Measurements from ENCODE around the gene UBL7.

Gene UBL7, protein sequence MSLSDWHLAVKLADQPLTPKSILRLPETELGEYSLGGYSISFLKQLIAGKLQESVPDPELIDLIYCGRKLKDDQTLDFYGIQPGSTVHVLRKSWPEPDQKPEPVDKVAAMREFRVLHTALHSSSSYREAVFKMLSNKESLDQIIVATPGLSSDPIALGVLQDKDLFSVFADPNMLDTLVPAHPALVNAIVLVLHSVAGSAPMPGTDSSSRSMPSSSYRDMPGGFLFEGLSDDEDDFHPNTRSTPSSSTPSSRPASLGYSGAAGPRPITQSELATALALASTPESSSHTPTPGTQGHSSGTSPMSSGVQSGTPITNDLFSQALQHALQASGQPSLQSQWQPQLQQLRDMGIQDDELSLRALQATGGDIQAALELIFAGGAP

DNA sequence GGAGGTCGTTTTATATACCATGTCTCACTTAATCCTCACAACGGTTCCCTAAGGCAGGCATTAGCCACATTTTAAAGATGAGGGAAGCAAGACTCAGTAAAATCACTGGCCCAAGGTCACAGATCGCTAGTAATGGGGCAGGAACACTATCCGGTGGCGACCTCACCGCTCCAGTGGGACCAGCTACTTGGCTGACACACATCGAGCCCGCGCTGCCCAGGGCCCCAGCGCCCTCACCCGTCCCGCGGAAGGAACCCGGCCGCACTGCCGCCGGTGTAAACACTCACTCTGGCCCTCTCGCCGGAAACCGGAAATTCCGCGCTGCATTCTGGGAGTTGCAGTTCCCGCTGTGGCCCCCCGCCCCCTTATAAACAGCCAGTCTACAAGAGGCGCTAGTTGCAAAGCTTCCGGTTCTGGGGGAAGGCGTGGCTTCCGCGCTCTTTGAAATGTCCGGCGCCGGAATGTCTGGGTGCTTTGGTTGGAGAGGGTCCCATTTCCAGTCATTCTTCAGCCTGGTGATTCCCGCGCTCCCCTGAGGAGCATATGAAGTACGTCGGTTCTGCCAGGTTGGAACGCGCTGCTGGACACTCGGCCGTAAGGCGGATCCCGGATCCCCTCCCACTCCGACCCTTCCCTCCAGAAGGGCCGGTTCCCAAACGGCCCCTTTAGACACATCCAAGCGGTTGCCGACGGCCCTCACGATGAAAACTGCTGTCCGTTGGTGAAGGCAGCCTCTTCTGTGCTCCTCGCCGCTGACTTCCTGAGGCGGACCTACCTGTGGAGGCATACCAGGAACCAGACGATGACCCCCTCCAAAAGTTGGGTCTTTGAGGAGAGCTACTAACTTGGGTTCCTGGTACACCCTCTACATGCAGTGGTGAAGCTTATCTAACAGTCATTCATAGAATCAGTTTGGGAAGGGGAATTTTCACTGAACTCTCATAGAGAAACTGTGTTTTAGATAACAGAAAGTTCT lies at the start of gene UBL7:
UBL7 (minus strand) TSS at position 290 of the 976 bp plus-strand sequence. CDS start 2,293 bp downstream, outside the sequence.
- Mint-ChIP-seq H3K4me1 (peaks cover 31 to 46% of the 10 kb centered on the region in 2 donors), H3K9me3 (peaks cover 5 to 7% of the 10 kb centered on the region in 2 donors), H3K4me3 (peak within 1 kb of the TSS; percentile 99), H3K36me3 (peaks cover 17 to 29% of the 10 kb centered on the region in 2 donors), H3K27me3 (no peaks in the 10 kb centered on the region), H3K27ac (peak within 1 kb of the TSS; percentile 99)
- peak; percentile 93 for DNase-seq
- peak; percentile 91 to 97 for ATAC-seq (replicated peaks)

DNA sequence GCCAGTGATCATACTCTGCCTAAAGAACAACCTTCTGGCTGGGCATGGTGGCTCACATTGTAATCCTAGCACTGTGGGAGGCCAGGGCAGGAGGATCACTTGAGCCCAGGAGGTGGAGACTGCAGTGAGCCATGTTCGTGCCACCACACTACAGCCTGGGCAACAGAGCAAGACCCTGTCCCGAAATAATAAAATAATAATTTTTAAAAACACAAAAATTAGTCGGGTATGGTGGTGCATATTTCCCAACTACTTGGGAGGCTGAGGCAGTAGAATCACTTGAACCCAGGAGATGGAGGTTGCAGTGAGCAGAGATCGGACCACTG lies 45.5 kb upstream of the UBL7 start:
- no peak for ATAC-seq (replicated peaks)

DNA sequence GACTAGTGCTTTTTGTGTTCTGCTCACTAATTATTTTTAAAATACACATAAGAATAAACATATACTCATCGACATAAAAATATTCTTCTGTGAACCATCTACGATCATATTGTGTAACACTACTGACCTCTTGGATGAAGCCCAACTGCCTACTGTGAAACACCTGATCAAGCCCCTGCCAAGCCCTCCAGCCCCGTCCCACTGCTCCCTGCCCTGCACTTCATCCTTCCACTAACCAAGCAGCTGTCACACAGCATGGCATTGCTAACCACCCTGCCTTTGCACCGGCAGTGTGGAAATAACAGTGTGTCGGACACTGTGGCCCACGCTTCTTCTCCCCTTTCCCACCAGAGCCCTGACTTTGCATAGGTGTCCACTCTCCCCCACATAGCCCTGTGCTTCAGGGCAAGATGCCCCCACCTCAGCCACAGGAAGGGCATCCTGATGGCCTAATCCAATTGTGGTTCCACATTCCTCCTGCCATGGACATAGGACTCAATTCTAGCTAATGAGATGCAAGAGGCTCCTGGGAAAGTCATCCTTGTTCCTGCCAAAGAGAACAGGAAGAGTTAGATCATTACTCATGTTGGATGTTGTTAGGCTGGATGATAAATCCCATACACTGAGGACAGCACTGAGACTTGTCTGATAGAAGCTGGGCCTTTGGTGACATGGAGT lies 45.0 kb upstream of the UBL7 start:
- no peaks in the 10 kb centered on the region for H3K27me3 Mint-ChIP-seq
- no peak for ATAC-seq (replicated peaks)
- no peak for DNase-seq
- H3K9me3 Mint-ChIP-seq = no peaks in the 10 kb centered on the region
- H3K4me3 Mint-ChIP-seq = no peak overlapping the region
- peak overlapping the region; percentile 68 for H3K27ac Mint-ChIP-seq
- peaks cover 1 to 2% of the 10 kb centered on the region in 2 donors for H3K4me1 Mint-ChIP-seq
- H3K36me3 Mint-ChIP-seq = peaks cover 12 to 21% of the 10 kb centered on the region in 2 donors

More for the DNA sequence above, 45.5 kb upstream of the UBL7 start:
- Mint-ChIP-seq H3K27ac (no peak overlapping the region), H3K4me1 (peaks cover 2 to 6% of the 10 kb centered on the region in 2 donors), H3K36me3 (peaks cover 12 to 21% of the 10 kb centered on the region in 2 donors), H3K4me3 (no peak overlapping the region), H3K9me3 (no peaks in the 10 kb centered on the region), H3K27me3 (no peaks in the 10 kb centered on the region)
- DNase-seq = no peak

- DNase-seq (no peak), ATAC-seq (replicated peaks) (no peak)
- Mint-ChIP-seq H3K36me3 (peaks cover 12 to 21% of the 10 kb centered on the region in 2 donors), H3K9me3 (no peaks in the 10 kb centered on the region), H3K27ac (no peak overlapping the region), H3K4me3 (no peak overlapping the region), H3K27me3 (no peaks in the 10 kb centered on the region), H3K4me1 (peaks cover 0 to 2% of the 10 kb centered on the region in 2 donors)
Observed at GRCh38 chr15:74504836-74505235, 43.9 kb upstream of the UBL7 start.

DNA sequence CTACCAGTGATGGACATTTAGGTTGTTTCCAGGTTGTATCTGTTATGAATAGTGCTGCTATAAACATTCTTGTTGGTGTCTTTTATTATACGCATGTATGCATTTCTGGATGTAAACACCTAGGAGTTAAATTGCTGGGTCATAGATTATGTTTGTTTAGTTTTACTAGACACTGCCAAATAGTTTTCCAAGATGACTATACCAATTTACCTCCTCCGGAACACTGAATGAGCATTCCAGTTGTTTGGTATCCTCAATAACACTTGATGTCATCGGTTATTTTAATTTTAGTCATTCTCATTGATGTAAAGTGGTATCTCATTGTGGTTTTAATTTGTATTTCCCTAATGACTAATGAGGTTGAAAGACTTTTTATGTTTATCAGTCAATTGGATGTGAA lies 43.5 kb upstream of the UBL7 start:
- no peak overlapping the region for H3K4me3 Mint-ChIP-seq
- H3K36me3 Mint-ChIP-seq = peaks cover 12 to 21% of the 10 kb centered on the region in 2 donors
- no peak overlapping the region for H3K27ac Mint-ChIP-seq
- DNase-seq = no peak
- no peaks in the 10 kb centered on the region for H3K27me3 Mint-ChIP-seq
- H3K9me3 Mint-ChIP-seq = no peaks in the 10 kb centered on the region
- H3K4me1 Mint-ChIP-seq = peaks cover 0 to 2% of the 10 kb centered on the region in 2 donors
- no peak for ATAC-seq (replicated peaks)

DNA sequence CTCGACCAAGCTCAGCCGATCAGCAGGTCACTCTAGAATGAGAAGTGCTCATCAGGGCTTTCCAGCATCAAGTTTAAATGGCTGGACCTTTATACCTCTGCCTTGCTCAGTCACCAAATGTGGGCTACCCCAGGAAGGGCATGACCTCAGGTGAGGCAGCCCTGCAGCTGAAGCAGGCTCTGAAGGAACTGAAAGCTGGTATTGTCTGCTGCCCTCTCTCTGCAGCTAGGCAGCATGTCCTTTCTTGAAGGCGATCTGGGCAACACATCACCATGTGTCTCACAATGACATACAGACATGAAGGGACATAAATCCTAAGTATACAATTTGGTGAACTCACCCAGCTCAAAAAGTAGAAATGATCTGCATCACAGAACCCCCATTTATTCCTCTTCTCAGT lies 41.3 kb upstream of the UBL7 start:
- no peak for DNase-seq
- peak; percentile 42 to 64 for ATAC-seq (replicated peaks)
- H3K27ac Mint-ChIP-seq = no peak overlapping the region
- no peaks in the 10 kb centered on the region for H3K27me3 Mint-ChIP-seq
- H3K9me3 Mint-ChIP-seq = no peaks in the 10 kb centered on the region
- H3K4me1 Mint-ChIP-seq = peaks cover 0 to 2% of the 10 kb centered on the region in 2 donors
- no peak overlapping the region for H3K4me3 Mint-ChIP-seq
- H3K36me3 Mint-ChIP-seq = peaks cover 12 to 21% of the 10 kb centered on the region in 2 donors

GRCh38 chr15:74500401-74500800 lies 39.4 kb upstream of the UBL7 start:
- Mint-ChIP-seq H3K4me3 (no peak overlapping the region), H3K36me3 (peaks cover 12 to 18% of the 10 kb centered on the region in 2 donors), H3K4me1 (peaks cover 0 to 2% of the 10 kb centered on the region in 2 donors), H3K27ac (no peak overlapping the region), H3K27me3 (no peaks in the 10 kb centered on the region), H3K9me3 (no peaks in the 10 kb centered on the region)
- DNase-seq (no peak), ATAC-seq (replicated peaks) (no peak)

DNA sequence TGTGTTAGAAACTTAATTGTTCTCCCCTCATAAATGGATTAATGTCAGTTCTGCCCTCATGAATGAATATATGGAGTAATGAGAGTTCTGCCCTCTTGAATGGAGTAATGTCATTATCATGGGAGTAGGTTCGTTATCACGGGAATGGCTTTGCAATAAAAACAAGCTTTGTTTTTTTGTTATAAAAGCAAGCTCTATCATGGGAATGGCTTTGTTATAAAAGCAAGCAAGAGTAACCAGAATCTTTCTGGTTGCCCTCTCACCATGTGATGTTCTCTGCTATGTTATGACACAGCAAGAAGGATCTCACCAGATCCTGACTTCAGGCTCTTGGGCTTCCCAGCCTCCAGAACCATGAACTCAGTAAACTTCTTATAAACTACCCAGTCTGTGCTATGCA lies 38.4 kb upstream of the UBL7 start:
- Mint-ChIP-seq H3K36me3 (peaks cover 9 to 12% of the 10 kb centered on the region in 2 donors), H3K9me3 (no peaks in the 10 kb centered on the region)
- no peak for DNase-seq

DNA sequence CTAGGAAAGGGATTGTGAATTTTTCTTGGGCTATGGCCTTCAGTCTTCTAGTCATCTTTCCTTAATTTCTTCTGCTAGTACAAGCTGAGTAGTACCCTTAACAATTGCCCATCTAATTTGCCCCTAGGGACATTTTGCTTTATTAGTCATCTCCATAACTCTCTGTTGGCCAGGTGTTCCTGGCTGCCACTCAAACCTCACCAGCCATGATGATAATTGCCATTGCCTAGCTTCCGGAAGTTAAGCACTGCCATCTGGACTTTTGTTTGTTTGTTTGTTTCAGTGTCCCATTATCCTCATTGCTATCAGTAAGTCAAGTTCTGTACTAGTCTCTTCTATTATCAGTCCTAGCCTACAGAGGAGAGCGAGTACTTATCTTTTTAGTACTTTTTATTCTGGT lies 36.6 kb upstream of the UBL7 start:
- Mint-ChIP-seq H3K36me3 (peaks cover 2 to 4% of the 10 kb centered on the region in 2 donors), H3K4me3 (no peak overlapping the region), H3K9me3 (no peaks in the 10 kb centered on the region), H3K4me1 (no peaks in the 10 kb centered on the region), H3K27ac (no peak overlapping the region), H3K27me3 (no peaks in the 10 kb centered on the region)
- DNase-seq (no peak), ATAC-seq (replicated peaks) (no peak)

More for the DNA sequence above, 38.4 kb upstream of the UBL7 start:
- Mint-ChIP-seq H3K4me3 (no peak overlapping the region), H3K27me3 (no peaks in the 10 kb centered on the region), H3K27ac (no peak overlapping the region), H3K4me1 (peaks cover 0 to 2% of the 10 kb centered on the region in 2 donors)
- ATAC-seq (replicated peaks) = no peak

GRCh38 chr15:74496648-74497047 lies 35.7 kb upstream of the UBL7 start:
- no peaks in the 10 kb centered on the region for H3K4me1 Mint-ChIP-seq
- H3K27ac Mint-ChIP-seq = no peak overlapping the region
- H3K27me3 Mint-ChIP-seq = no peaks in the 10 kb centered on the region
- no peak overlapping the region for H3K4me3 Mint-ChIP-seq
- no peaks in the 10 kb centered on the region for H3K9me3 Mint-ChIP-seq
- DNase-seq (no peak), ATAC-seq (replicated peaks) (no peak)
- peaks cover 2 to 4% of the 10 kb centered on the region in 2 donors for H3K36me3 Mint-ChIP-seq

DNA sequence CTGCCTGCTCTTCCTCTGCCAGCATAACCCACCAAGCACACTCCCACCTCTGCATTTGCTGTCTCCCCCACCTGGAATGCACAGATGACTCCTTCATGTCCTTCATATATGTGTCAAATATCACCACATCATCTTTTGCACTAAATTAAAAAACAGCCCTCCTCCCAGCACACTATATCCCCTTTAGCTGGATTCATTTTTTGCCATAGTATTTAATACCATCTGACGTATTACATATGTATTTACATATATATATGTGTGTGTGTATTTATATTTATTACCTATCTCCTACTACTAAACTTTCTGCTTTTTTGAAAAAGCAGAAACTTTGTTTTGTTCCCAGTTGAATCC lies 29.4 kb upstream of the UBL7 start:
- H3K27ac Mint-ChIP-seq = peak overlapping the region; percentile 31
- H3K4me3 Mint-ChIP-seq = peak overlapping the region; percentile 64 to 68
- no peak for ATAC-seq (replicated peaks)

GRCh38 chr15:74489518-74490338 lies 28.8 kb upstream of the UBL7 start:
- DNase-seq = peak; percentile 60
- H3K4me1 Mint-ChIP-seq = peaks cover 10 to 12% of the 10 kb centered on the region in 2 donors
- ATAC-seq (replicated peaks) = peak; percentile 91 to 94
- no peaks in the 10 kb centered on the region for H3K27me3 Mint-ChIP-seq
- no peaks in the 10 kb centered on the region for H3K9me3 Mint-ChIP-seq
- peaks cover 6 to 7% of the 10 kb centered on the region in 2 donors for H3K36me3 Mint-ChIP-seq
- H3K27ac Mint-ChIP-seq = peak overlapping the region; percentile 31
- peak overlapping the region; percentile 64 to 68 for H3K4me3 Mint-ChIP-seq

More for the DNA sequence above, 29.4 kb upstream of the UBL7 start:
- Mint-ChIP-seq H3K9me3 (no peaks in the 10 kb centered on the region), H3K4me1 (peaks cover 10 to 12% of the 10 kb centered on the region in 2 donors), H3K36me3 (peaks cover 6 to 7% of the 10 kb centered on the region in 2 donors), H3K27me3 (no peaks in the 10 kb centered on the region)
- no peak for DNase-seq

DNA sequence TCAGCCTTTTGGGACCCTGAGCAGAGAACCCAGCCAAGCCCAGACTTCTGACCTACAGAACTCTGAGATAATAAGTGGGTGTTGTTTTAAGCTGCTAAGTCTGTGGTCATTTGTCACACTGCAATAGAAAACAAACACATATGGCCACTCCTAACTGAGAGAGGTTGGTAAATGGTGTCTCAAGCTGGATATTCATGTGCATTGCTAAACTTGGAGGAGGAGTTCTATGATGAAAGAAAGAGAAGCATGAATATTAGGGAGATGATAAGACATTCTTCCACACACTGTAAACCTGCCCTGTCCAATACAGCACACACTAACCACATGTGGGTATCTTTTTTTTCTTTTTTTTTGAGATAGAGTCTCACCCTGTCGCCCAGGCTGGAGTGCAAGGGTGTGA lies 27.8 kb upstream of the UBL7 start:
- Mint-ChIP-seq H3K4me1 (peaks cover 10 to 12% of the 10 kb centered on the region in 2 donors), H3K9me3 (no peaks in the 10 kb centered on the region), H3K27ac (no peak overlapping the region), H3K27me3 (no peaks in the 10 kb centered on the region), H3K36me3 (peaks cover 7 to 9% of the 10 kb centered on the region in 2 donors), H3K4me3 (no peak overlapping the region)
- ATAC-seq (replicated peaks) (no peak), DNase-seq (no peak)
